Esophagus squamous epithelium (tissue), 5 donors: ENCODE data around the gene HOXB6. TPM values are rescaled to one million over a fixed set of nuclear protein-coding genes. Genes with fewer than 3 reads are reported as not detected.

Experiments used
- DNase-seq: peaks from one replicate; lab custom pipeline; 2025; lab: John Stamatoyannopoulos, UW
- H3K27ac ChIP-seq, 4 donors: fragments of 200-600 bp; sonication (generic); one replicate each; pipeline ENCODE4 v1.5.1; 2016 to 2019; ENCODE audit warnings: mild to moderate bottlenecking in 1 of 4
- H3K27me3 ChIP-seq, 4 donors: fragments of 200-600 bp; sonication (generic); 1 replicate in 3 of 4; 2 replicates in 1 of 4; pipeline versions ENCODE4 v1.5.1 to v1.6.0; 2017 to 2021; ENCODE audit warnings: antibody characterized with exemption in 1 of 4
- H3K36me3 ChIP-seq, 3 donors: fragments of 200-600 bp; sonication (generic); one replicate each; pipeline ENCODE4 v1.5.1; 2016 to 2019
- H3K4me1 ChIP-seq, 3 donors: fragments of 200-600 bp; sonication (generic); one replicate each; pipeline ENCODE4 v1.5.1; 2017 to 2019
- H3K4me3 ChIP-seq, 4 donors: fragments of 200-600 bp; sonication (generic); 1 replicate in 3 of 4; 2 replicates in 1 of 4; pipeline ENCODE4 v1.5.1; 2016 to 2019; ENCODE audit warnings: mild to moderate bottlenecking in 2 of 4, moderate library complexity in 1 of 4
- H3K9me3 ChIP-seq, 3 donors: fragments of 200-600 bp; sonication (generic); one replicate each; pipeline ENCODE4 v1.5.1; 2016 to 2019
- CTCF ChIP-seq, 6 experiments: fragments of 450-650 bp in 4 of 6; fragments of 200-600 bp in 2 of 6; sonication (generic) in 2 of 6; IDR thresholded peaks; one replicate each; pipeline ENCODE4 v1.5.1; 2016 to 2019; ENCODE audit warnings: antibody characterized with exemption in 6 of 6, mild to moderate bottlenecking in 4 of 6, moderate library complexity in 4 of 6
- POLR2A ChIP-seq, 4 donors: fragments of 450-650 bp; IDR thresholded peaks; one replicate each; pipeline ENCODE4 v1.6.1; 2017; ENCODE audit warnings: antibody characterized with exemption in 4 of 4, mild to moderate bottlenecking in 4 of 4, moderate library complexity in 3 of 4
- WGBS, 2 donors: methylation state at CpG; one replicate each; pipeline ENCODE4 v1.1.5; 2018; 5-methylcytosine and 5-hydroxymethylcytosine counted together
- intact Hi-C: fragments of 100-400 bp; cut with DNase I; formaldehyde crosslinking; loops from one replicate; pipeline ENCODE4 v1.15.0; 2022
- total RNA-seq, 4 donors: library from RNA; depleted of rRNA; stranded (reverse); fragments of >200 nt; gene quantifications; one replicate each; pipeline ENCODE4 v1.1.0, GENCODE V29; 2016
- donor health status: DM: yes; HTN: yes; CAD: no.

The HOXB6 gene
- total RNA-seq, 4 donors from 2014 or later, result 1.3 to 3.1 TPM; not detected in 2

- Histone ChIP-seq H3K36me3 (no peaks in the 10 kb centered on the region), H3K4me3 (no peak overlapping the region), H3K27me3 (peaks cover 33 to 100% (median 84%) of the 10 kb centered on the region in 4 donors), H3K9me3 (no peaks in the 10 kb centered on the region), H3K4me1 (peaks cover 4 to 47% (median 24%) of the 10 kb centered on the region in 3 donors), H3K27ac (no peak overlapping the region)
- WGBS, 2 donors, result 46 to 74% methylated on average over 9 of the region's 9 CpGs
- intact Hi-C loops, result no loop called here
- TF ChIP-seq CTCF (IDR thresholded peaks at IDR 0.05), result no peak
- no peak for TF ChIP-seq POLR2A (IDR thresholded peaks at IDR 0.05)
- DNase-seq, result no peak
Observed at GRCh38 chr17:48606892-48607614, 2.3 kb upstream of the HOXB6 start.

GRCh38 chr17:48605991-48606891 is 1.5 kb upstream of the HOXB6 start:
- WGBS, 2 donors, result 42 to 52% methylated on average over 36 to 41 of the region's 41 CpGs
- Histone ChIP-seq H3K27ac (no peak overlapping the region), H3K9me3 (no peaks in the 10 kb centered on the region), H3K4me1 (peaks cover 5 to 45% (median 16%) of the 10 kb centered on the region in 3 donors), H3K36me3 (no peaks in the 10 kb centered on the region), H3K27me3 (peaks cover 31 to 100% (median 85%) of the 10 kb centered on the region in 4 donors), H3K4me3 (no peak overlapping the region)
- TF ChIP-seq CTCF (IDR thresholded peaks at IDR 0.05), result no peak
- no peak for TF ChIP-seq POLR2A (IDR thresholded peaks at IDR 0.05)
- no peak for DNase-seq
- intact Hi-C loops, result no loop called here

- WGBS, 2 donors, result 39 to 44% methylated on average over 7 to 10 of the region's 10 CpGs
- no peak overlapping the region for H3K27ac ChIP-seq
- H3K4me3 ChIP-seq, result no peak overlapping the region
Observed at GRCh38 chr17:48605409-48605919, 678 bp upstream of the HOXB6 start.

DNA sequence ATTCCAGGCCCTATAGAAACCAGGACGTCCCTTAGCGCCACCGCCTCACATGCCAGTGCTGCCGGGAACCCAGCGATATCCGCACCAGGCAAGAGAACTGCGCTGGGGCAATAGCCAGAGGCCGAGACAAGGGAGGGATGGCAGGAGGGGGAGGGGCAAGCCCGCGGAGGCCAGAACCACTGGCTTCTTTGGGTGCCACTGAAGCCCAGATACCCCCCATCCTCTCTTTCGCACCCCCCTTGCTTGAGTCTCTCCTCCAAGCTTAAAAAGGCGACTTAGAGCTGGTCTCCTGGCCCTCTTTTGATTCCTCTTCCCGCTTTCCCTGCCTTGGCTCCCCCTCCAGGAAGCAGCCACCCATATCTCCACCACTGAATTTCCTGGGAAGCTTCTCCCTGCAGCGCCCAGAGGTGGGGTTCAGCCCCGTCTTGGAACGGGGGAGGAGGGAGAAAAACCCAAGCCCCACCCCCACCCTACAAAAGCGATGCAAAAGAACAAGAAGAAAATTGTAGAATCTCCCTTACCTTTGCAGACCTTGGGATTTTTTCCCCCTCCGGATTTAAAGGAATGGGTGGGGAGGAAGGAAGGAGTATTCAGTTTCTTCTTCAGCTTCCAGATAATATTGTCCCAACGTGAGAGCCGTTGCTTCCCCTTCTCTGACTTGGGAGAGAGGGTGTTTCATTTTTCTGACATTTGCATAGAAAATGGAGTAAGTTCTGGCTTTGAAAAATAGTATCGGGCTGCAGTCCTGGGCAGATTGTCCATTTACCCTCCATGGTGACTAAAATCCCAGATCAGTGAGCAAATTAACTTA is 622 bp downstream of the HOXB6 start:
- H3K4me3 ChIP-seq, result peak overlapping the region in 1 of 4 donors; percentile 24
- H3K27me3 ChIP-seq, result peaks cover 27 to 100% (median 81%) of the 10 kb centered on the region in 4 donors
- H3K4me1 ChIP-seq, result peaks cover 5 to 29% (median 5%) of the 10 kb centered on the region in 3 donors
- no peak for DNase-seq
- 9 to 12% methylated on average over 13 to 16 of the region's 21 CpGs for WGBS, 2 donors
- no peak overlapping the region for H3K27ac ChIP-seq
- intact Hi-C loops, result no loop called here
- no peaks in the 10 kb centered on the region for H3K36me3 ChIP-seq
- no peak for TF ChIP-seq POLR2A (IDR thresholded peaks at IDR 0.05)
- TF ChIP-seq CTCF (IDR thresholded peaks at IDR 0.05), result no peak
- H3K9me3 ChIP-seq, result no peaks in the 10 kb centered on the region

More at GRCh38 chr17:48605409-48605919, 678 bp upstream of the HOXB6 start:
- Histone ChIP-seq H3K9me3 (no peaks in the 10 kb centered on the region), H3K36me3 (no peaks in the 10 kb centered on the region), H3K27me3 (peaks cover 27 to 100% (median 79%) of the 10 kb centered on the region in 4 donors), H3K4me1 (peaks cover 5 to 37% (median 9%) of the 10 kb centered on the region in 3 donors)
- intact Hi-C loops, result no loop called here
- no peak for DNase-seq
- TF ChIP-seq CTCF (IDR thresholded peaks at IDR 0.05) (no peak), POLR2A (IDR thresholded peaks at IDR 0.05) (no peak)
